Osteocyte (in vitro differentiated cells): ENCODE results near the gene GALNT2. TPM values are rescaled to one million over a fixed set of nuclear protein-coding genes. Genes with fewer than 3 reads are reported as not detected.

ENCODE experiments used
- DNase-seq: peaks from one replicate; pipeline ENCODE4 v3.0.0; 2021; ENCODE audit warnings: mixed read lengths; ENCODE audit not compliant: unreplicated experiment; ENCODE audit errors: extremely low spot score
- H3K27ac Mint-ChIP-seq: one replicate; pipeline ENCODE4 v1.8.0; 2021; ENCODE audit warnings: mild to moderate bottlenecking, mixed read lengths; ENCODE audit not compliant: unreplicated experiment
- H3K27me3 Mint-ChIP-seq: one replicate; pipeline ENCODE4 v1.8.0; 2021; ENCODE audit warnings: mixed read lengths; ENCODE audit not compliant: unreplicated experiment
- H3K36me3 Mint-ChIP-seq: one replicate; pipeline ENCODE4 v1.8.0; 2021; ENCODE audit warnings: mixed read lengths; ENCODE audit not compliant: unreplicated experiment
- H3K4me1 Mint-ChIP-seq: one replicate; pipeline ENCODE4 v1.8.0; 2021; ENCODE audit warnings: mixed read lengths; ENCODE audit not compliant: unreplicated experiment
- H3K4me3 Mint-ChIP-seq: one replicate; pipeline ENCODE4 v1.8.0; 2021; ENCODE audit warnings: mild to moderate bottlenecking, moderate library complexity, mixed read lengths; ENCODE audit not compliant: unreplicated experiment
- H3K9me3 Mint-ChIP-seq: one replicate; pipeline ENCODE4 v1.8.0; 2021; ENCODE audit warnings: mixed read lengths; ENCODE audit not compliant: unreplicated experiment
- total RNA-seq: library from RNA; stranded (reverse); gene quantifications from 2 replicates; pipeline ENCODE4 v1.2.1, GENCODE V29; 2021
- TF ChIP-seq, protein P1 (sequence below): fragments of 200-600 bp; sonication (generic); IDR thresholded peaks from 2 replicates; pipeline ENCODE4 v1.5.0; 2021; ENCODE audit warnings: antibody characterized with exemption, mild to moderate bottlenecking, moderate library complexity

Gene GALNT2
- total RNA-seq, 1 donor from 2014 or later = 149 TPM

DNA sequence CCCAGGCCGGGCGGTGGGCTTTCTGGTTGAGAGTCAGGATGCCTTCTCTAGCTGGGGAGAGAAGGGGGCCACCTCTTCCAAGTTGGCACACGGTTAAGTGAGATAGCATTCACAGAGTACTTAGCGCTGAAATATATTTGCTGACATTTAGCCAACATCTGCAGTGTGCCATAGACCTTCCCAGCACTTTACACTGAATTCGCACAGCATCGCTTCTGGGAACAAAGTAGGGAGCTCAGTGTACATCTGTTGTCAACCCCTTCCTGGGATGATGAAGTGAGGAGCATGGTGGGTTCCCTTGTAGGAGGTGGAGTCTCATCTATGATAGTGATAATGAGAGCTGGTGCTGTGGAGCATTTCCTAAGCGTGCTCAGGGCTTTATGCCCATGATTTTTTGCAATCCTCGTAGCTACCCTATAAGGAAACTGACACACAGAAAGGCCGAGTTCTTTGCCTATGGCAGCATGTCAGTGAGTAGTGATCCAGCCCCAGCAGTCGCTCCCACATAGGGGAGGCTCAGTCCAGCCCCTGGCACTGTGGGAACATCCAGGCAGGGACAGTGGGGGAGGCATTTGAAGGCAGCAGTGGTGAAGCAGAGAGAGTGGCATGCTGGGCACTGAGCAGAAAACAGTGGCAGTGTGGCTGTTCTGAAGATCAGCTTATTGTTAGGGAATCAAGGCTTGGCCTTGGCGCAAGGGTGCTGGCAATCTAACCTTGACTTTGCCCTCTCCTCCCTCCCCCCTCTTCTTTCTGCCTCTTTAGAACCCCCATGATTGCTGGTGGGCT lies 182.8 kb downstream of the GALNT2 start:
- no peak for DNase-seq
- Mint-ChIP-seq H3K4me1 (peaks cover 3% of the 10 kb centered on the region), H3K27ac (no peak overlapping the region), H3K9me3 (no peaks in the 10 kb centered on the region), H3K27me3 (no peaks in the 10 kb centered on the region), H3K36me3 (peaks cover 51% of the 10 kb centered on the region), H3K4me3 (no peak overlapping the region)
- TF ChIP-seq, protein P1, sequence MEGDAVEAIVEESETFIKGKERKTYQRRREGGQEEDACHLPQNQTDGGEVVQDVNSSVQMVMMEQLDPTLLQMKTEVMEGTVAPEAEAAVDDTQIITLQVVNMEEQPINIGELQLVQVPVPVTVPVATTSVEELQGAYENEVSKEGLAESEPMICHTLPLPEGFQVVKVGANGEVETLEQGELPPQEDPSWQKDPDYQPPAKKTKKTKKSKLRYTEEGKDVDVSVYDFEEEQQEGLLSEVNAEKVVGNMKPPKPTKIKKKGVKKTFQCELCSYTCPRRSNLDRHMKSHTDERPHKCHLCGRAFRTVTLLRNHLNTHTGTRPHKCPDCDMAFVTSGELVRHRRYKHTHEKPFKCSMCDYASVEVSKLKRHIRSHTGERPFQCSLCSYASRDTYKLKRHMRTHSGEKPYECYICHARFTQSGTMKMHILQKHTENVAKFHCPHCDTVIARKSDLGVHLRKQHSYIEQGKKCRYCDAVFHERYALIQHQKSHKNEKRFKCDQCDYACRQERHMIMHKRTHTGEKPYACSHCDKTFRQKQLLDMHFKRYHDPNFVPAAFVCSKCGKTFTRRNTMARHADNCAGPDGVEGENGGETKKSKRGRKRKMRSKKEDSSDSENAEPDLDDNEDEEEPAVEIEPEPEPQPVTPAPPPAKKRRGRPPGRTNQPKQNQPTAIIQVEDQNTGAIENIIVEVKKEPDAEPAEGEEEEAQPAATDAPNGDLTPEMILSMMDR = no peak

DNA sequence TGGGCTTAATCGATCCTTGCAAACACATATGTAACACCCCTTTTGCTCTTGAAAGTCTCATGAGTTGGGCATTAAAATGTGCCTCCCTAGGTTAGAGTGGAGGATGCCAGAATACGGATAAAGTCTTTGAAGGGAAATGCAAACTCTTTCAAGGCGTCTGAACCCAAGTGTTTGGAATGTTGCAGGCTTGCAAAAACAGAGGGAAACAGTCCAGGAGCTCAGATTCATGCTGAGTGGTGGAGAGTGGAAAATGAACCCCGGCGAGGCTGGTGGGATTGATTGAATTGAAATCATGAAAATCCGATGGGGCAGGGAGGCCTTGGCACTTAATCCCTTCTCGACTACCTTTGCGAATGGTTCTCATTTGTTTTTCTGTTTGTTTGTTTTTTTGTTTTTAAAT lies 183.6 kb downstream of the GALNT2 start:
- Mint-ChIP-seq H3K36me3 (peaks cover 54% of the 10 kb centered on the region), H3K4me1 (peaks cover 3% of the 10 kb centered on the region)

DNA sequence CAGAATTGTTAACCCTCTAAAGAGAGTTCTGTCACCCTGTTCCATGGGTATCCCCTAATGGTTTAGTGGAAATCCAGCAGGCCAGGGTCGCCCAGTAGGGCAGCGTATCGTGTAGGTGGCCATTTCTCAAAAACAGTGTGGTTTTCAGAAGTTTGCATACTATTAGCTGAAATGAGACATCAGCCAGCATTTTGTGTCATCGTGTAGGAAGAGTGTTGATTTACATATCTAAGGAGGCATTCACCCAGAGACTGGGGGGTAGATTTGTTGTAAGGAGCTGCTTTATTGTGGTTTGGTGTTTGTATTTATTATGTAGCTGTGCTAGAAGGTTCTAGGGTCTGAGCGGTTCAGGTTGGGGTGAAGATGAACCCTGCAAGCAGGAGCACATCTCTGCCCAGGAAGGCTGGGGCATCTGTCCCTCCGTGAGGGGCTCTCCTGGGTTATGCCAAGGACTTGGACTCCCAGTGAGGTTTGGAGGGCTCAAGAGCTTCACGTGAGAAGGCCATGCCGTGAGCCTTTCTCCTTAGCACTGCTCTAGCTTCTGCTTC lies 184.7 kb downstream of the GALNT2 start:
- H3K27me3 Mint-ChIP-seq = no peaks in the 10 kb centered on the region
- no peaks in the 10 kb centered on the region for H3K9me3 Mint-ChIP-seq
- peak overlapping the region; percentile 15 for H3K27ac Mint-ChIP-seq
- no peak overlapping the region for H3K4me3 Mint-ChIP-seq
- TF ChIP-seq, protein P1 = no peak
- peaks cover 48% of the 10 kb centered on the region for H3K36me3 Mint-ChIP-seq
- peak; percentile 74 for DNase-seq
- peaks cover 3% of the 10 kb centered on the region for H3K4me1 Mint-ChIP-seq

More for the DNA sequence above, 183.6 kb downstream of the GALNT2 start:
- Mint-ChIP-seq H3K27ac (no peak overlapping the region), H3K4me3 (no peak overlapping the region), H3K27me3 (no peaks in the 10 kb centered on the region), H3K9me3 (no peaks in the 10 kb centered on the region)
- TF ChIP-seq, protein P1 = no peak
- DNase-seq = peak; percentile 65

DNA sequence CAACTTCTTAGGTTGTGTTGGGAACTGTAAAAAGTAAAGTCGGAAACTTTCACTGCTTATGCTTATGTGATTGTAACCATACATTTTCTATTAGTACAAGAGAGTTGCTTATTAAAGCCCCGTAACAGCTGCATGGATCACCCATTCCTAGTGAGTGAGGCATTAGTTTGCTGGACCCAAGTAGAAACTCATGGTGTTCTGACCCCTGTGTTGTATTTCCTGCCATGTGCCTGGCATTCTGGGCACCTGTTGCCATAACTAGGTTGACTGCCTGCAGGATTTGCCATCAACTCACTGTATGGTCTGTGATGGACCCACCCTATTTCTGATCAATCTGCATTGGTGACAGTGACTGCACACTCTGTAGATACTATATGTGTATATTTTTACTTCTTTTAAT lies 186.1 kb downstream of the GALNT2 start:
- Mint-ChIP-seq H3K27me3 (no peaks in the 10 kb centered on the region), H3K9me3 (no peaks in the 10 kb centered on the region), H3K4me1 (peaks cover 3% of the 10 kb centered on the region), H3K27ac (no peak overlapping the region), H3K36me3 (peaks cover 51% of the 10 kb centered on the region), H3K4me3 (no peak overlapping the region)
- TF ChIP-seq, protein P1 = no peak
- DNase-seq = no peak

DNA sequence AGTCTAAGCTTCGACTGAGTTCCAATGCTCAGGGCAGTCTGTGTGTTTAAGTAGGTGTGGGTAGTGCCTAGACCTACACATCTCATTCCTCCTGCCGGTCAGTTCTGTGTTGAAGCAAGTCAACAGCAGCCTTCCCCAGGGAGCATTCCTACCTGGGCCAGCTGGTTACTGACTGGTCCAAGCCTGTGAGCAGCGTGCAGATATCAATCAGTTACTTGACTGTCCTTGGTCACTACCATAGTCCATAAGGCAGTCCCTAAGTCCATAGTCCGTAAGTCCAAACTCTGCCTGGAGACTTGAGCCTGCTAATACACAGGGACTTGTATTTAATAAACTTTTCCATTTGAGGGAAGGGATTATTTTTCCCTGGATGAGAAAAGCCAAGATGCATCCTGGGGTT lies 187.2 kb downstream of the GALNT2 start:
- no peaks in the 10 kb centered on the region for H3K27me3 Mint-ChIP-seq
- no peak overlapping the region for H3K27ac Mint-ChIP-seq
- H3K4me1 Mint-ChIP-seq = peaks cover 3% of the 10 kb centered on the region
- no peak overlapping the region for H3K4me3 Mint-ChIP-seq
- TF ChIP-seq, protein P1 = no peak
- DNase-seq = no peak
- H3K9me3 Mint-ChIP-seq = peaks cover 3% of the 10 kb centered on the region
- peaks cover 47% of the 10 kb centered on the region for H3K36me3 Mint-ChIP-seq
